Ovary (tissue), 3 donors: ENCODE results near the gene FOXI1.

ENCODE experiments used
- EP300 ChIP-seq: sonication (generic); formaldehyde crosslinking; IDR thresholded peaks from one replicate; pipeline ENCODE4 v1.6.1; 2017; ENCODE audit warnings: antibody characterized with exemption
- POLR2A ChIP-seq: fragments of 450-650 bp; IDR thresholded peaks from one replicate; pipeline ENCODE4 v1.6.1; 2017; ENCODE audit warnings: antibody characterized with exemption, mild to moderate bottlenecking, moderate library complexity
- TF ChIP-seq, protein P1 (sequence below), 3 donors: fragments of 450-650 bp in 2 of 3; fragments of 200-600 bp in 1 of 3; IDR thresholded peaks; one replicate each; pipeline versions ENCODE4 v1.5.1 to v1.8.0; 2016 to 2022; ENCODE audit warnings: antibody characterized with exemption in 3 of 3, mild to moderate bottlenecking in 1 of 3
- donor health status: DM: no; HTN: no; CAD: no.

DNA sequence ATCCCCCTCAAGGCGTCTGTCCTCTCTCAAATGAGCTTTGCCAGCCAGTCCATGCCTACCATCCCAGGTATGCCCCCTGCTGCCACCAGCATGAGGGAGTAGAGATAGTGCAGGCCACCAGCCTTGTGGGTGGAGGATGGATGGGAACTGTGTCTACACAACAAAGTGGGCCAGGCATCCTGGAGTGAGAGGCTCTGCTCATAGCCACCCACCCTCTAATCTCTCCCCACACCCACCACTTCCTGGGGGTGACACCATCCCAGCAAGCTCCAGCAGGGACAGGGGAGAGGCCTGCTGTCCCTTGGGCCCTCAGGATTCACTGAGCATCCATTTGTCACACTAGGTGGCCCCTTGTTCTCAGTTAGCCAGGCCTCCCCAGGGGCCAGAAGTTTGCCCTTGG, 25.5 kb upstream of the FOXI1 start:
- TF ChIP-seq POLR2A = no peak
- TF ChIP-seq, protein P1, sequence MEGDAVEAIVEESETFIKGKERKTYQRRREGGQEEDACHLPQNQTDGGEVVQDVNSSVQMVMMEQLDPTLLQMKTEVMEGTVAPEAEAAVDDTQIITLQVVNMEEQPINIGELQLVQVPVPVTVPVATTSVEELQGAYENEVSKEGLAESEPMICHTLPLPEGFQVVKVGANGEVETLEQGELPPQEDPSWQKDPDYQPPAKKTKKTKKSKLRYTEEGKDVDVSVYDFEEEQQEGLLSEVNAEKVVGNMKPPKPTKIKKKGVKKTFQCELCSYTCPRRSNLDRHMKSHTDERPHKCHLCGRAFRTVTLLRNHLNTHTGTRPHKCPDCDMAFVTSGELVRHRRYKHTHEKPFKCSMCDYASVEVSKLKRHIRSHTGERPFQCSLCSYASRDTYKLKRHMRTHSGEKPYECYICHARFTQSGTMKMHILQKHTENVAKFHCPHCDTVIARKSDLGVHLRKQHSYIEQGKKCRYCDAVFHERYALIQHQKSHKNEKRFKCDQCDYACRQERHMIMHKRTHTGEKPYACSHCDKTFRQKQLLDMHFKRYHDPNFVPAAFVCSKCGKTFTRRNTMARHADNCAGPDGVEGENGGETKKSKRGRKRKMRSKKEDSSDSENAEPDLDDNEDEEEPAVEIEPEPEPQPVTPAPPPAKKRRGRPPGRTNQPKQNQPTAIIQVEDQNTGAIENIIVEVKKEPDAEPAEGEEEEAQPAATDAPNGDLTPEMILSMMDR (IDR thresholded peaks at IDR 0.05) = no peak
- no peak for TF ChIP-seq EP300
